ENCODE results near the gene TAOK1.

The TAOK1 gene

DNA sequence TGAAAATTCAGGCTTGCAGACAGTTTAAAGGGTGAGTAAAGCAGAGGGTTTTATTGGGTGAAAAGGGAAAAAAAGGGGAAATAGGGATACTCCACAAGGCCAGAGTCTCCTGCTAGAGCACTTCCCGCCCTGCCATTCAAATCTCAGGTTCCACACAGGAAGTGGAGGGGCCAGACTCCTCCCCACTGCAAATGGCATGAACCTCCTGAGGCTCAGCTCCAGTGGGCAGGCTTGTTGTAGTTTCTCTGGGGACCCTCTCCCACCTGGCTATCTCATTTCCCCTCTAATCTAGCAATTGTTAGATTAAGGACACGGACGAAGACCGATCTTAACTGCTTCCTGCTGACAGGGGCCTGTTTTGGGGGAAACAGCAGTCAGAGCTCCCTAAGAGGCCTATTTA, 43.4 kb downstream of the TAOK1 start:
- DNase-seq (ENCODE audit: low read depth in 1 of 2, low spot score in 1 of 2): peak in 1 of 2 experiments; percentile 3
- TF ChIP-seq POLR2AphosphoS5 (IDR thresholded peaks at IDR 0.05; ENCODE audit: low read depth) (no peak), SPI1 (IDR thresholded peaks at IDR 0.05; ENCODE audit: borderline replicate concordance, low read depth) (peak; percentile 22; the same call in 1 of the 2 replicates)
- TF ChIP-seq, protein P1, sequence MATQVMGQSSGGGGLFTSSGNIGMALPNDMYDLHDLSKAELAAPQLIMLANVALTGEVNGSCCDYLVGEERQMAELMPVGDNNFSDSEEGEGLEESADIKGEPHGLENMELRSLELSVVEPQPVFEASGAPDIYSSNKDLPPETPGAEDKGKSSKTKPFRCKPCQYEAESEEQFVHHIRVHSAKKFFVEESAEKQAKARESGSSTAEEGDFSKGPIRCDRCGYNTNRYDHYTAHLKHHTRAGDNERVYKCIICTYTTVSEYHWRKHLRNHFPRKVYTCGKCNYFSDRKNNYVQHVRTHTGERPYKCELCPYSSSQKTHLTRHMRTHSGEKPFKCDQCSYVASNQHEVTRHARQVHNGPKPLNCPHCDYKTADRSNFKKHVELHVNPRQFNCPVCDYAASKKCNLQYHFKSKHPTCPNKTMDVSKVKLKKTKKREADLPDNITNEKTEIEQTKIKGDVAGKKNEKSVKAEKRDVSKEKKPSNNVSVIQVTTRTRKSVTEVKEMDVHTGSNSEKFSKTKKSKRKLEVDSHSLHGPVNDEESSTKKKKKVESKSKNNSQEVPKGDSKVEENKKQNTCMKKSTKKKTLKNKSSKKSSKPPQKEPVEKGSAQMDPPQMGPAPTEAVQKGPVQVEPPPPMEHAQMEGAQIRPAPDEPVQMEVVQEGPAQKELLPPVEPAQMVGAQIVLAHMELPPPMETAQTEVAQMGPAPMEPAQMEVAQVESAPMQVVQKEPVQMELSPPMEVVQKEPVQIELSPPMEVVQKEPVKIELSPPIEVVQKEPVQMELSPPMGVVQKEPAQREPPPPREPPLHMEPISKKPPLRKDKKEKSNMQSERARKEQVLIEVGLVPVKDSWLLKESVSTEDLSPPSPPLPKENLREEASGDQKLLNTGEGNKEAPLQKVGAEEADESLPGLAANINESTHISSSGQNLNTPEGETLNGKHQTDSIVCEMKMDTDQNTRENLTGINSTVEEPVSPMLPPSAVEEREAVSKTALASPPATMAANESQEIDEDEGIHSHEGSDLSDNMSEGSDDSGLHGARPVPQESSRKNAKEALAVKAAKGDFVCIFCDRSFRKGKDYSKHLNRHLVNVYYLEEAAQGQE (IDR thresholded peaks at IDR 0.05; ENCODE audit: insufficient replicate concordance, low read depth): no peak
- Histone ChIP-seq H3K27me3 (ENCODE audit: insufficient read depth, poor library complexity, severe bottlenecking) (no peaks in the 10 kb centered on the region), H3K27ac (replicated peaks) (no peak overlapping the region), H3K4me3 (replicated peaks; ENCODE audit: insufficient read depth, low read length) (no peak overlapping the region)

DNA sequence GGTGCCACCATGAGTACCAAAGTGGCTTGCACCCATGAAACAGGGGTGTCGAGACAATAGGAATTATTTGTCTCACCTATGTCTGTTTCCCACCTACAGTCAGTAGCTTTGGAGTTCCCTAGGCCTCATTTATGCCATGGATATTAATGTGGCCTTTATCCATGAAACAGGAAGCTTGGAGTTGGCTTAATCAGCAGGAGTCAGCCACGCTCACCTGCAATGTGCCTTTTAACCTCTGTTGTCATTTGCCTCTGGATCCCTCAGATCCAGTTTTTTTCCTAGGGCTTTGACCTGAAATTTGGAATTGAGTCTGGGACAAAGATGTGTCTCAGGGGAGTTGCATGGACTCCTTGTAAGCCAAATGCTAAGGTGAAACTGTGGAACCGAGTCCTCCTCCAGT, 44.4 kb downstream of the TAOK1 start:
- TF ChIP-seq GABPA (IDR thresholded peaks at IDR 0.05; ENCODE audit: low read depth): no peak
- no peak for TF ChIP-seq SPI1 (IDR thresholded peaks at IDR 0.05; ENCODE audit: borderline replicate concordance, low read depth)
- TF ChIP-seq POLR2AphosphoS5 (IDR thresholded peaks at IDR 0.05; ENCODE audit: low read depth): no peak
- TF ChIP-seq, protein P1 (IDR thresholded peaks at IDR 0.05; ENCODE audit: insufficient replicate concordance, low read depth): no peak
- TF ChIP-seq, protein P2, sequence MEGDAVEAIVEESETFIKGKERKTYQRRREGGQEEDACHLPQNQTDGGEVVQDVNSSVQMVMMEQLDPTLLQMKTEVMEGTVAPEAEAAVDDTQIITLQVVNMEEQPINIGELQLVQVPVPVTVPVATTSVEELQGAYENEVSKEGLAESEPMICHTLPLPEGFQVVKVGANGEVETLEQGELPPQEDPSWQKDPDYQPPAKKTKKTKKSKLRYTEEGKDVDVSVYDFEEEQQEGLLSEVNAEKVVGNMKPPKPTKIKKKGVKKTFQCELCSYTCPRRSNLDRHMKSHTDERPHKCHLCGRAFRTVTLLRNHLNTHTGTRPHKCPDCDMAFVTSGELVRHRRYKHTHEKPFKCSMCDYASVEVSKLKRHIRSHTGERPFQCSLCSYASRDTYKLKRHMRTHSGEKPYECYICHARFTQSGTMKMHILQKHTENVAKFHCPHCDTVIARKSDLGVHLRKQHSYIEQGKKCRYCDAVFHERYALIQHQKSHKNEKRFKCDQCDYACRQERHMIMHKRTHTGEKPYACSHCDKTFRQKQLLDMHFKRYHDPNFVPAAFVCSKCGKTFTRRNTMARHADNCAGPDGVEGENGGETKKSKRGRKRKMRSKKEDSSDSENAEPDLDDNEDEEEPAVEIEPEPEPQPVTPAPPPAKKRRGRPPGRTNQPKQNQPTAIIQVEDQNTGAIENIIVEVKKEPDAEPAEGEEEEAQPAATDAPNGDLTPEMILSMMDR (IDR thresholded peaks at IDR 0.05; ENCODE audit: insufficient read depth, low read length): no peak
- Histone ChIP-seq H3K27me3 (ENCODE audit: insufficient read depth, poor library complexity, severe bottlenecking) (no peaks in the 10 kb centered on the region), H3K4me3 (replicated peaks; ENCODE audit: insufficient read depth, low read length) (no peak overlapping the region), H3K27ac (replicated peaks) (no peak overlapping the region)
- no peak for DNase-seq (ENCODE audit: low read depth in 1 of 2, low spot score in 1 of 2)

DNA sequence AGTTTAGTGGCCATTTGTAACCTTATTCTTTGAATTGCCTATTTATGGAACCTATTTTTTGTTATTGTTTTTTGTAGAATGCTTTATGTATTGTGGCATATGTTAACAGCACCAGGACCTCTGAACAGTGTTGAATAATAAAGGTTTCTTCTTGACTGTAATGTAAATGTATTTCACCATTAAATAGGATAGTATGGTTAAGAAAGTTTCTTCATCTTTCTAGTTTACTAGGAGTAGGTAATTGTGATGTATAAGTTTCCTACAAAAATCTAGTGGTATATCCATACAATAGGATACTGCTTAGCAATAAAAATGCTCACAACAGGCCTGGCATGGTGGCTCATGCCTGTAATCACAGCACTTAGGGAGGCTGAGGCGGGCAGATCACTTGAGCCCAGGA, 52.3 kb downstream of the TAOK1 start:
- no peak overlapping the region for H3K4me3 ChIP-seq (replicated peaks; ENCODE audit: insufficient read depth, low read length)
- no peak for DNase-seq (ENCODE audit: low read depth in 1 of 2, low spot score in 1 of 2)
- TF ChIP-seq GABPA (IDR thresholded peaks at IDR 0.05; ENCODE audit: low read depth) (no peak), SPI1 (IDR thresholded peaks at IDR 0.05; ENCODE audit: borderline replicate concordance, low read depth) (no peak), POLR2AphosphoS5 (IDR thresholded peaks at IDR 0.05; ENCODE audit: low read depth) (no peak)
- TF ChIP-seq, protein P1 (IDR thresholded peaks at IDR 0.05; ENCODE audit: insufficient replicate concordance, low read depth): no peak
- TF ChIP-seq, protein P2 (IDR thresholded peaks at IDR 0.05; ENCODE audit: insufficient read depth, low read length): no peak
- H3K27ac ChIP-seq (replicated peaks): no peak overlapping the region
- no peaks in the 10 kb centered on the region for H3K27me3 ChIP-seq (ENCODE audit: insufficient read depth, poor library complexity, severe bottlenecking)

All from HL-60 (cell line).